OCI-LY3 (cell line): ENCODE results near the gene STX2.

Experiments
- CTCF ChIP-seq: fragments of 200-600, 300-600 bp; sonication (generic); IDR thresholded peaks from 2 replicates; pipeline ENCODE4 v1.5.1; 2014; ENCODE audit warnings: antibody characterized with exemption, low read length, low read depth
- EZH2phosphoT487 ChIP-seq: fragments of 200-600 bp; shearing (Covaris generic); IDR thresholded peaks from 2 replicates; pipeline ENCODE4 v1.6.1; 2018; ENCODE audit warnings: antibody characterized with exemption, mixed run types, low read depth

DNA sequence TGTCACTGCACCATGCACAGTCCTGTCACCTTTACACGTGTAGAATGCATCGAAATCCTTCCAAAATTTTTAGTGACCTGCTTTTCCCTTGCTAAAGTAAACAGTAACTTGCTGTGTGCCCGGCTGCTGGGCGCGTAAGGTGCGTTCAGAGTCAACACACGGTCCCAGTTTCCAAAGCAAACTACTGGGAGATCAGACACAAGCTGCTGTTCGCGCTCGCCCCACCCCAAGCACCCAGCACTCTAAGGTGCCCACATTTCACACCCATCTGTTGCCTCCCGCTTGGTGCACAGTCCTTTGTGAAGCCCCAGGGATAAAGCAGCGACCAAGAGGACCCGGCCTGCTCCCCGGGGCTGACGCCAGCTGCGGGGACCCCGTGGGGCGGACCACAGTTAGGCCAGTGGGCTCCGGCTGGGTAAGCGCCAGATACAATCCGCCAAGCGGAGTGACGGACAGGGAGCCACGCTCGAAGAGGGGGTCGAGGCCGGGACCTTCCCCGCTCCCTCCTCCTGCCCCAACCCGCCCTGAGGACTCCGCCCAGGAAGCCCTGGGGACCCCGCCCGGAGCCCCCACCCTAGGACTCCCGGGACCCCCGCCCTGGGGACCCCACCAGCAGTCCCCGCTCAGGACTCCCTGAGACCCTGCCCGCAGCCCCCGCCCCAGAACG is 633 bp downstream of the STX2 start:
- TF ChIP-seq CTCF (no peak), EZH2phosphoT487 (no peak)
